Neural cell (in vitro differentiated cells): Measurements from ENCODE around the gene TMEM202. TPM values are rescaled to one million over a fixed set of nuclear protein-coding genes. Genes with fewer than 3 reads are reported as not detected.
"Not testable (repeated sequence)": the region's sequence is repeated elsewhere in the genome, so short reads cannot be mapped to it uniquely, and the experiment has no call there.

Experiments used
- H2AFZ ChIP-seq: fragments of 200-600, 300-800 bp; sonication (generic), shearing (Covaris generic); 2 replicates; pipeline ENCODE4 v1.6.0; 2014; ENCODE audit warnings: low read depth, mild to moderate bottlenecking, antibody characterized with exemption, low read length, moderate library complexity
- H3F3A ChIP-seq: fragments of 200-600 bp; shearing (Covaris generic); 2 replicates; pipeline ENCODE4 v1.6.1; 2016; ENCODE audit warnings: mild to moderate bottlenecking, moderate library complexity, mixed read lengths, antibody characterized with exemption, low read length; ENCODE audit not compliant: insufficient read depth, poor library complexity, severe bottlenecking
- H3K27ac ChIP-seq: fragments of 200-600, 300-800 bp; sonication (generic), shearing (Covaris generic); 2 replicates; pipeline ENCODE4 v1.5.1; 2014; ENCODE audit warnings: mild to moderate bottlenecking, low read length, moderate library complexity
- H3K27me3 ChIP-seq: fragments of 300-800, 200-600 bp; sonication (generic), shearing (Covaris generic); 2 replicates; pipeline ENCODE4 v1.6.0; 2014; ENCODE audit warnings: mild to moderate bottlenecking, low read depth, low read length, moderate library complexity; ENCODE audit not compliant: insufficient read depth
- H3K36me3 ChIP-seq: fragments of 300-800, 200-600 bp; sonication (generic), shearing (Covaris generic); 2 replicates; pipeline ENCODE4 v1.5.1; 2014; ENCODE audit warnings: mild to moderate bottlenecking, antibody characterized with exemption, low read length, moderate library complexity; ENCODE audit not compliant: insufficient read depth
- H3K4me2 ChIP-seq: fragments of 300-800, 200-600 bp; sonication (generic), shearing (Covaris generic); 2 replicates; pipeline ENCODE4 v1.6.0; 2014; ENCODE audit warnings: mild to moderate bottlenecking, low read length
- H3K4me3 ChIP-seq: fragments of 300-800, 200-600 bp; sonication (generic), shearing (Covaris generic); 2 replicates; pipeline ENCODE4 v1.5.1; 2014; ENCODE audit warnings: mild to moderate bottlenecking, low read length, moderate library complexity
- H3K79me2 ChIP-seq: fragments of 200-600 bp; shearing (Covaris generic); replicated peaks from 2 replicates; pipeline ENCODE4 v1.6.0; 2014; ENCODE audit warnings: mild to moderate bottlenecking, low read length, moderate library complexity; ENCODE audit not compliant: insufficient read depth
- H3K9ac ChIP-seq: fragments of 300-800, 200-600 bp; sonication (generic), shearing (Covaris generic); 2 replicates; pipeline ENCODE4 v1.6.1; 2016; ENCODE audit warnings: mild to moderate bottlenecking, low read length, mixed read lengths
- H3K9me2 ChIP-seq: fragments of 200-600 bp; shearing (Covaris generic); 2 replicates; pipeline ENCODE4 v1.6.1; 2016; ENCODE audit warnings: mild to moderate bottlenecking, low read length, mixed read lengths; ENCODE audit not compliant: insufficient read depth
- H3K9me3 ChIP-seq: fragments of 200-600, 300-800 bp; sonication (generic), shearing (Covaris generic); 2 replicates; pipeline ENCODE4 v1.6.1; 2016; ENCODE audit warnings: mild to moderate bottlenecking, mixed run types, low read length, moderate library complexity, mixed read lengths
- H4K20me1 ChIP-seq: fragments of 200-600 bp; shearing (Covaris generic); 2 replicates; pipeline ENCODE4 v1.6.1; 2016; ENCODE audit warnings: mild to moderate bottlenecking, mixed run types; ENCODE audit not compliant: insufficient read depth
- CTCF ChIP-seq: fragments of 450-650 bp; IDR thresholded peaks from 2 replicates; pipeline ENCODE4 v1.5.1; 2014; ENCODE audit warnings: antibody characterized with exemption, mild to moderate bottlenecking, moderate library complexity; ENCODE audit not compliant: poor library complexity, severe bottlenecking
- EP300 ChIP-seq: fragments of 450-650 bp; conservative IDR thresholded peaks from 2 replicates; pipeline ENCODE4 v1.6.1; 2014; ENCODE audit warnings: antibody characterized with exemption, mild to moderate bottlenecking, moderate library complexity; ENCODE audit not compliant: poor library complexity, severe bottlenecking
- EZH2 ChIP-seq: fragments of 200-600, 300-800 bp; shearing (Covaris generic), sonication (generic); IDR thresholded peaks from 2 replicates; pipeline ENCODE4 v1.6.1; 2014; ENCODE audit warnings: antibody characterized with exemption, low read length, borderline replicate concordance, mild to moderate bottlenecking; ENCODE audit not compliant: insufficient read depth, poor library complexity, severe bottlenecking
- MXI1 ChIP-seq: fragments of 450-650 bp; conservative IDR thresholded peaks from 2 replicates; pipeline ENCODE4 v1.6.1; 2014; ENCODE audit warnings: antibody characterized with exemption, mild to moderate bottlenecking; ENCODE audit not compliant: poor library complexity, severe bottlenecking
- POLR2AphosphoS5 ChIP-seq: IDR thresholded peaks from 2 replicates; pipeline ENCODE4 v1.6.1; 2012
- RAD21 ChIP-seq: fragments of 450-650 bp; conservative IDR thresholded peaks from 2 replicates; pipeline ENCODE4 v1.6.1; 2014; ENCODE audit warnings: antibody characterized with exemption, mild to moderate bottlenecking, moderate library complexity
- SMC3 ChIP-seq: fragments of 450-650 bp; conservative IDR thresholded peaks from 2 replicates; pipeline ENCODE4 v1.6.1; 2014; ENCODE audit warnings: antibody characterized with exemption, mild to moderate bottlenecking, moderate library complexity; ENCODE audit not compliant: poor library complexity
- TAF1 ChIP-seq: IDR thresholded peaks from 2 replicates; pipeline ENCODE4 v1.6.1; 2012; ENCODE audit warnings: low read depth
- polyA plus RNA-seq: library from polyadenylated mRNA; depleted of rRNA; stranded (reverse); fragments of >200 nt; gene quantifications from 2 replicates; pipeline ENCODE4 v1.2.3, GENCODE V29; 2014
- TF ChIP-seq, protein P1 (sequence below): IDR thresholded peaks from 2 replicates; pipeline ENCODE4 v1.6.1; 2012; ENCODE audit warnings: borderline replicate concordance

TMEM202 gene
- polyA plus RNA-seq, 1 donor from 2014 or later, result not detected

DNA sequence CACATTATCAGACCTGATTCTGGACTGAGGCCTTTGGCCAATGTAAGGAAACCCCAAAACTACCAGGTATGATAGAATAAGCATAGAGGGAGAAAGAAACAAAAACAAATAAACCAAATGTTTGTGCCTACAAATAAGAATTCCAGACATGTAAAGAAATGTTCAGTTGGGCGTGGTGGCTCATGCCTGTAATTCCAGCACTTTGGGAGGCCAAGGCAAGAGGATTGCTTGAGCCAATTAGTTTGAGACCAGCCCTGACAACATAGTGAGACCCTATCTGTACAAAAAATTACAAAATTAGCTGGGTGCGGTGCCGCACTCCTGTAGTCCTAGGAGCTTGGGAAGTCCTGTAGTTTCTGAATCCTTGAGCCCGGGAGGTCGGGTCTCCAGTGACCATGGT, 13.0 kb downstream of the TMEM202 start:
- Histone ChIP-seq H3K27ac (no peak overlapping the region), H3K4me2 (no peak overlapping the region), H4K20me1 (no peaks in the 10 kb centered on the region), H2AFZ (no peak overlapping the region), H3K9ac (no peak overlapping the region), H3K9me2 (no peaks in the 10 kb centered on the region), H3F3A (no peaks in the 10 kb centered on the region), H3K27me3 (peaks cover 21% of the 10 kb centered on the region), H3K79me2 (no peaks in the 10 kb centered on the region), H3K36me3 (no peaks in the 10 kb centered on the region), H3K9me3 (no peaks in the 10 kb centered on the region), H3K4me3 (no peak overlapping the region)
- no peak for TF ChIP-seq TAF1
- TF ChIP-seq MXI1, result no peak
- TF ChIP-seq EZH2, result no peak
- TF ChIP-seq RAD21, result no peak
- TF ChIP-seq EP300, result no peak
- no peak for TF ChIP-seq POLR2AphosphoS5

GRCh38 chr15:72411544-72411943, 13.4 kb downstream of the TMEM202 start:
- no peaks in the 10 kb centered on the region for H3F3A ChIP-seq

GRCh38 chr15:72413337-72413736, 15.2 kb downstream of the TMEM202 start:
- H3K36me3 ChIP-seq, H3K79me2 ChIP-seq, H3K27ac ChIP-seq, H3K4me2 ChIP-seq, H3K9me3 ChIP-seq, H3K27me3 ChIP-seq, H3K4me3 ChIP-seq, H3K9me2 ChIP-seq, H4K20me1 ChIP-seq, H3K9ac ChIP-seq, H3F3A ChIP-seq, H2AFZ ChIP-seq: not testable (repeated sequence)

More at GRCh38 chr15:72411544-72411943, 13.4 kb downstream of the TMEM202 start:
- Histone ChIP-seq H3K79me2 (no peaks in the 10 kb centered on the region), H3K9me2 (no peaks in the 10 kb centered on the region), H3K36me3 (no peaks in the 10 kb centered on the region), H4K20me1 (no peaks in the 10 kb centered on the region), H3K9me3 (no peaks in the 10 kb centered on the region), H3K4me3 (no peak overlapping the region), H2AFZ (no peak overlapping the region), H3K4me2 (no peak overlapping the region), H3K27me3 (peaks cover 17% of the 10 kb centered on the region), H3K27ac (no peak overlapping the region), H3K9ac (no peak overlapping the region)
- TF ChIP-seq, protein P1, sequence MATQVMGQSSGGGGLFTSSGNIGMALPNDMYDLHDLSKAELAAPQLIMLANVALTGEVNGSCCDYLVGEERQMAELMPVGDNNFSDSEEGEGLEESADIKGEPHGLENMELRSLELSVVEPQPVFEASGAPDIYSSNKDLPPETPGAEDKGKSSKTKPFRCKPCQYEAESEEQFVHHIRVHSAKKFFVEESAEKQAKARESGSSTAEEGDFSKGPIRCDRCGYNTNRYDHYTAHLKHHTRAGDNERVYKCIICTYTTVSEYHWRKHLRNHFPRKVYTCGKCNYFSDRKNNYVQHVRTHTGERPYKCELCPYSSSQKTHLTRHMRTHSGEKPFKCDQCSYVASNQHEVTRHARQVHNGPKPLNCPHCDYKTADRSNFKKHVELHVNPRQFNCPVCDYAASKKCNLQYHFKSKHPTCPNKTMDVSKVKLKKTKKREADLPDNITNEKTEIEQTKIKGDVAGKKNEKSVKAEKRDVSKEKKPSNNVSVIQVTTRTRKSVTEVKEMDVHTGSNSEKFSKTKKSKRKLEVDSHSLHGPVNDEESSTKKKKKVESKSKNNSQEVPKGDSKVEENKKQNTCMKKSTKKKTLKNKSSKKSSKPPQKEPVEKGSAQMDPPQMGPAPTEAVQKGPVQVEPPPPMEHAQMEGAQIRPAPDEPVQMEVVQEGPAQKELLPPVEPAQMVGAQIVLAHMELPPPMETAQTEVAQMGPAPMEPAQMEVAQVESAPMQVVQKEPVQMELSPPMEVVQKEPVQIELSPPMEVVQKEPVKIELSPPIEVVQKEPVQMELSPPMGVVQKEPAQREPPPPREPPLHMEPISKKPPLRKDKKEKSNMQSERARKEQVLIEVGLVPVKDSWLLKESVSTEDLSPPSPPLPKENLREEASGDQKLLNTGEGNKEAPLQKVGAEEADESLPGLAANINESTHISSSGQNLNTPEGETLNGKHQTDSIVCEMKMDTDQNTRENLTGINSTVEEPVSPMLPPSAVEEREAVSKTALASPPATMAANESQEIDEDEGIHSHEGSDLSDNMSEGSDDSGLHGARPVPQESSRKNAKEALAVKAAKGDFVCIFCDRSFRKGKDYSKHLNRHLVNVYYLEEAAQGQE, result no peak
- TF ChIP-seq EP300 (no peak), TAF1 (no peak), MXI1 (no peak), RAD21 (no peak), POLR2AphosphoS5 (no peak), CTCF (no peak), EZH2 (no peak), SMC3 (no peak)
